Mammary epithelial cell (primary cell): ENCODE results near the gene NIT1.

Experiments used
- EZH2 ChIP-seq: IDR thresholded peaks from 2 replicates; pipeline ENCODE4 v1.6.1; 2012; ENCODE audit warnings: low read length, inconsistent platforms, borderline replicate concordance
- TF ChIP-seq, protein P1 (sequence below), 2 donors: IDR thresholded peaks in 1 of 2; conservative IDR thresholded peaks in 1 of 2; 2 replicates each; pipeline ENCODE4 v1.5.1; 2011 to 2012; ENCODE audit warnings: inconsistent platforms in 2 of 2, low read length in 2 of 2, mild to moderate bottlenecking in 2 of 2, control low read depth in 1 of 2, low read depth in 1 of 2; ENCODE audit not compliant: insufficient read depth in 1 of 2; ENCODE audit errors: extremely low read depth in 1 of 2

- TF ChIP-seq, protein P1, sequence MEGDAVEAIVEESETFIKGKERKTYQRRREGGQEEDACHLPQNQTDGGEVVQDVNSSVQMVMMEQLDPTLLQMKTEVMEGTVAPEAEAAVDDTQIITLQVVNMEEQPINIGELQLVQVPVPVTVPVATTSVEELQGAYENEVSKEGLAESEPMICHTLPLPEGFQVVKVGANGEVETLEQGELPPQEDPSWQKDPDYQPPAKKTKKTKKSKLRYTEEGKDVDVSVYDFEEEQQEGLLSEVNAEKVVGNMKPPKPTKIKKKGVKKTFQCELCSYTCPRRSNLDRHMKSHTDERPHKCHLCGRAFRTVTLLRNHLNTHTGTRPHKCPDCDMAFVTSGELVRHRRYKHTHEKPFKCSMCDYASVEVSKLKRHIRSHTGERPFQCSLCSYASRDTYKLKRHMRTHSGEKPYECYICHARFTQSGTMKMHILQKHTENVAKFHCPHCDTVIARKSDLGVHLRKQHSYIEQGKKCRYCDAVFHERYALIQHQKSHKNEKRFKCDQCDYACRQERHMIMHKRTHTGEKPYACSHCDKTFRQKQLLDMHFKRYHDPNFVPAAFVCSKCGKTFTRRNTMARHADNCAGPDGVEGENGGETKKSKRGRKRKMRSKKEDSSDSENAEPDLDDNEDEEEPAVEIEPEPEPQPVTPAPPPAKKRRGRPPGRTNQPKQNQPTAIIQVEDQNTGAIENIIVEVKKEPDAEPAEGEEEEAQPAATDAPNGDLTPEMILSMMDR (conservative IDR thresholded peaks at IDR 0.05 in 1 of 2, IDR thresholded peaks at IDR 0.05 in 1 of 2; ENCODE audit: extremely low read depth in 1 of 2, insufficient read depth in 1 of 2, low read depth in 1 of 2, low read length in 2 of 2), result no peak
- TF ChIP-seq EZH2, result no peak
Observed at GRCh38 chr1:161158316-161159010, 40.6 kb downstream of the NIT1 start.
